K562 (cell line): ENCODE results near the gene ALDH18A1. TPM values are rescaled to one million over a fixed set of nuclear protein-coding genes. Genes with fewer than 3 reads are reported as not detected.
A peak's percentile ranks its signal among the peaks of the same experiment; 100 is the strongest.

Source experiments
- ATAC-seq: fragments of 200-7000 bp; cut with Tn5 transposase; 3 replicates; pipeline ENCODE4 v1.9.1; 2020; ENCODE audit warnings: moderate library complexity
- BruUV-seq: library from RNA; stranded (reverse); fragments of 400-500 nt; replicated peaks from 2 replicates; lab custom pipeline; 2021; lab: Mats Ljungman, UMichigan
- CTCF ChIA-PET: fragments of 300-600 bp; formaldehyde crosslinking; extraction: SDS; loops from one replicate; lab custom pipeline; 2021; ENCODE audit warnings: low intra/inter-chr PET ratio; lab: Yijun Ruan, JAX
- POLR2A ChIA-PET: fragments of 300-600, 350-650 bp; sonication (Branson Sonifier 250); formaldehyde crosslinking; extraction: SDS; loops from one replicate; lab custom pipeline; 2021; ENCODE audit warnings: antibody characterized with exemption, inconsistent platforms; lab: Yijun Ruan, JAX
- DNase-seq, 4 experiments: peaks; one replicate each; pipeline versions ENCODE4 v3.0.0 to v3.0.0-alpha.2; 2011 to 2018; ENCODE audit warnings: low spot score in 3 of 4, mixed read lengths in 3 of 4; ENCODE audit errors: extremely low read depth in 1 of 4
- FAIRE-seq: peaks from 2 replicates; lab custom pipeline; 2011; peaks lifted over from hg19 to GRCh38; lab: Jason Lieb, UNC
- H2AFZ ChIP-seq: 2 replicates; pipeline ENCODE4 v1.6.0; 2011; ENCODE audit warnings: low read depth, low read length, control low read depth, inconsistent platforms
- H3K27ac ChIP-seq: fragments of 200-600 bp; 3 replicates; pipeline ENCODE4 v1.8.0; 2011; ENCODE audit warnings: low read depth, mild to moderate bottlenecking, control low read depth, inconsistent platforms, low read length, moderate library complexity, mixed read lengths; ENCODE audit errors: extremely low read depth
- H3K27me3 ChIP-seq, 2 experiments: fragments of 300-600 bp in 1 of 2; 2 replicates in 1 of 2; 3 replicates in 1 of 2; pipeline versions ENCODE4 v1.6.0 to v1.8.0; 2011; ENCODE audit warnings: inconsistent platforms in 2 of 2, low read length in 2 of 2, mild to moderate bottlenecking in 1 of 2, mixed read lengths in 1 of 2, moderate library complexity in 1 of 2; ENCODE audit not compliant: control insufficient read depth in 2 of 2, insufficient read depth in 2 of 2
- H3K36me3 ChIP-seq: fragments of 300-600 bp; 3 replicates; pipeline ENCODE4 v1.8.0; 2011; ENCODE audit warnings: mild to moderate bottlenecking, low read length, inconsistent platforms; ENCODE audit not compliant: control insufficient read depth, insufficient read depth
- H3K4me1 ChIP-seq, 2 experiments: fragments of 200-600 bp in 1 of 2; replicated peaks in 1 of 2; 2 replicates in 1 of 2; 3 replicates in 1 of 2; pipeline versions ENCODE4 v1.5.1 to v1.8.0; 2011; ENCODE audit warnings: inconsistent platforms in 2 of 2, low read length in 2 of 2, mild to moderate bottlenecking in 1 of 2, mixed read lengths in 1 of 2, moderate library complexity in 1 of 2; ENCODE audit not compliant: control insufficient read depth in 2 of 2, insufficient read depth in 2 of 2
- H3K4me2 ChIP-seq: 2 replicates; pipeline ENCODE4 v1.6.1; 2011; ENCODE audit warnings: low read length, control low read depth, inconsistent platforms, mixed read lengths; ENCODE audit not compliant: insufficient read depth
- H3K4me3 ChIP-seq: fragments of 200-600 bp; sonication (generic), shearing (Covaris generic); 2 replicates; pipeline ENCODE4 v1.5.1; 2016; ENCODE audit warnings: control low read depth, inconsistent platforms
- H3K79me2 ChIP-seq: fragments of 200-600 bp; 3 replicates; pipeline ENCODE4 v1.8.0; 2011; ENCODE audit warnings: low read length, inconsistent platforms; ENCODE audit not compliant: control insufficient read depth, insufficient read depth
- H3K9ac ChIP-seq, 2 experiments: 2 replicates each; pipeline versions ENCODE4 v1.6.0 to v1.6.1; 2011; ENCODE audit warnings: low read depth in 2 of 2, low read length in 2 of 2, control low read depth in 1 of 2, inconsistent platforms in 1 of 2, mild to moderate bottlenecking in 1 of 2, mixed read lengths in 1 of 2; ENCODE audit not compliant: insufficient read depth in 1 of 2
- H3K9me1 ChIP-seq: one replicate; pipeline ENCODE4 v1.6.0; 2011; ENCODE audit warnings: inconsistent platforms, mild to moderate bottlenecking, low read length, moderate library complexity; ENCODE audit not compliant: control insufficient read depth, insufficient read depth
- H3K9me3 ChIP-seq: replicated peaks from 2 replicates; pipeline ENCODE4 v1.5.1; 2011; ENCODE audit warnings: low read depth, low read length, inconsistent platforms; ENCODE audit not compliant: control insufficient read depth, insufficient read depth
- H4K20me1 ChIP-seq: replicated peaks from 2 replicates; pipeline ENCODE4 v1.6.1; 2011; ENCODE audit warnings: low read length, inconsistent platforms, mixed read lengths; ENCODE audit not compliant: control insufficient read depth, insufficient read depth
- BCLAF1 ChIP-seq, 2 experiments: fragments of 450-650 bp in 1 of 2; IDR thresholded peaks; 2 replicates each; pipeline ENCODE4 v1.6.1; 2011 to 2017; ENCODE audit warnings: low read depth in 2 of 2, antibody characterized with exemption in 1 of 2, borderline replicate concordance in 1 of 2, low read length in 1 of 2, mild to moderate bottlenecking in 1 of 2, mixed read lengths in 1 of 2; ENCODE audit not compliant: control insufficient read depth in 1 of 2
- CSDE1 ChIP-seq, 2 experiments: fragments of 450-650 bp; IDR thresholded peaks; 2 replicates each; pipeline ENCODE4 v1.6.1; 2016; ENCODE audit warnings: mild to moderate bottlenecking in 1 of 2
- CTBP1 ChIP-seq: fragments of 450-650 bp; IDR thresholded peaks from 2 replicates; pipeline ENCODE4 v1.6.1; 2016; ENCODE audit warnings: borderline replicate concordance
- CTCF ChIP-seq, 3 experiments: IDR thresholded peaks in 2 of 3; conservative IDR thresholded peaks in 1 of 3; 2 replicates each; pipeline ENCODE4 v1.5.1; 2011 to 2012; ENCODE audit warnings: low read length in 3 of 3, mild to moderate bottlenecking in 3 of 3, control low read depth in 2 of 3, improper control_type of control experiment in 1 of 3, inconsistent platforms in 1 of 3, low read depth in 1 of 3, mixed read lengths in 1 of 3, moderate library complexity in 1 of 3; ENCODE audit not compliant: insufficient read depth in 2 of 3
- ETS1 ChIP-seq: conservative IDR thresholded peaks from 2 replicates; pipeline ENCODE4 v1.6.1; 2011; ENCODE audit warnings: low read depth, mild to moderate bottlenecking, low read length; ENCODE audit not compliant: control insufficient read depth
- EWSR1 ChIP-seq: fragments of 450-650 bp; IDR thresholded peaks from 2 replicates; pipeline ENCODE4 v1.6.1; 2018; ENCODE audit warnings: borderline replicate concordance, mild to moderate bottlenecking, low read depth, moderate library complexity; ENCODE audit not compliant: partially characterized antibody
- HNRNPL ChIP-seq: fragments of 200-400 bp; formaldehyde crosslinking; IDR thresholded peaks from 2 replicates; pipeline ENCODE4 v1.6.1; 2017; ENCODE audit warnings: low read depth, mild to moderate bottlenecking, low read length
- MAFF ChIP-seq: IDR thresholded peaks from 2 replicates; pipeline ENCODE4 v1.6.1; 2012; ENCODE audit warnings: low read length, improper control_type of control experiment
- NCOA2 ChIP-seq, 2 experiments: fragments of 450-650 bp; IDR thresholded peaks; 2 replicates each; pipeline ENCODE4 v1.6.1; 2018; ENCODE audit warnings: mild to moderate bottlenecking in 2 of 2, moderate library complexity in 1 of 2; ENCODE audit not compliant: partially characterized antibody in 2 of 2
- NFIC ChIP-seq: fragments of 450-650 bp; IDR thresholded peaks from 2 replicates; pipeline ENCODE4 v1.6.1; 2017; ENCODE audit warnings: mild to moderate bottlenecking, inconsistent platforms
- RBM34 ChIP-seq: fragments of 200-400 bp; formaldehyde crosslinking; IDR thresholded peaks from 2 replicates; pipeline ENCODE4 v1.6.1; 2018; ENCODE audit warnings: low read length, borderline replicate concordance; ENCODE audit not compliant: insufficient read depth
- SRSF3 ChIP-seq: fragments of 200-400 bp; formaldehyde crosslinking; IDR thresholded peaks from 2 replicates; pipeline ENCODE4 v1.6.1; 2016; ENCODE audit warnings: mild to moderate bottlenecking, low read length, moderate library complexity; ENCODE audit not compliant: insufficient read depth
- STAT5B ChIP-seq: fragments of 250-450 bp; sonication (Bioruptor Pico); IDR thresholded peaks from 2 replicates; pipeline ENCODE4 v1.8.0; 2021; ENCODE audit warnings: mild to moderate bottlenecking, inconsistent platforms
- TRIM24 ChIP-seq, 2 experiments: fragments of 450-650 bp; IDR thresholded peaks; 2 replicates each; pipeline ENCODE4 v1.6.1; 2016
- XRCC5 ChIP-seq: fragments of 200-400 bp; formaldehyde crosslinking; IDR thresholded peaks from 2 replicates; pipeline ENCODE4 v1.6.1; 2017; ENCODE audit warnings: low read depth, mild to moderate bottlenecking, low read length
- ZNF780A ChIP-seq: fragments of 250-450 bp; sonication (Bioruptor Pico); IDR thresholded peaks from 2 replicates; pipeline ENCODE4 v1.5.0; 2021; ENCODE audit warnings: mild to moderate bottlenecking
- WGBS: fragments of 100-300 bp; shearing (Covaris generic); methylation state at CpG from one replicate; pipeline ENCODE4 v1.1.6; 2016; ENCODE audit warnings: low coverage, mixed read lengths; ENCODE audit not compliant: insufficient coverage; ENCODE audit errors: missing lambda C conversion rate; 5-methylcytosine and 5-hydroxymethylcytosine counted together
- in situ Hi-C: fragments of 300-500 bp; cut with MboI; formaldehyde crosslinking; loops from 4 replicates; pipeline ENCODE4 v1.15.0; 2018; ENCODE audit warnings: inconsistent platforms, mixed read lengths
- intact Hi-C: fragments of 100-400 bp; cut with micrococcal nuclease; formaldehyde crosslinking; loops from 2 replicates; pipeline ENCODE4 v1.14.2; 2022
- polyA plus RNA-seq, 8 experiments: library from polyadenylated mRNA; depleted of rRNA in 4 of 8; stranded (reverse) in 5 of 8; unstranded in 3 of 8; fragments of >200 nt; fragmentation: Nextera tagmentation in 2 of 8; fragmentation: Illumina TruSeq in 1 of 8; extraction: Ambion mirVana in 2 of 8; extraction: Trizol in 1 of 8; gene quantifications; 2 replicates each; pipeline versions ENCODE4 v1.2.1 to v1.2.3, GENCODE V29; 2011 to 2014; ENCODE audit warnings: inconsistent platforms in 1 of 8, missing spikeins in 1 of 8
- total RNA-seq, 7 experiments: library from RNA; depleted of rRNA in 6 of 7; stranded (reverse); fragments of >200 nt in 6 of 7; fragmentation: Illumina TruSeq in 2 of 7; extraction: Trizol in 2 of 7; gene quantifications; 2 replicates each; pipeline versions ENCODE4 v1.2.1 to v1.2.3, GENCODE V29; 2011 to 2021; ENCODE audit warnings: low replicate concordance in 1 of 7

The ALDH18A1 gene
- total and polyA plus RNA-seq, 9 of the 15 experiments (the other 6 are each of a cell fraction or from before 2014, with no cell fraction given): 12.0 to 83.3 (median 43.8) TPM

GRCh38 chr10:95558593-95559320 is 97.8 kb downstream of the ALDH18A1 start:
- Histone ChIP-seq H3K36me3 (no peaks in the 10 kb centered on the region), H3K4me1 (peaks cover 18 to 22% of the 10 kb centered on the region in 2 experiments; a peak in 4 of 5 replicates), H3K27me3 (no peaks in the 10 kb centered on the region), H3K27ac (no peak overlapping the region), H4K20me1 (no peaks in the 10 kb centered on the region), H3K4me2 (no peak overlapping the region), H3K9me1 (no peaks in the 10 kb centered on the region), H2AFZ (no peak overlapping the region), H3K9me3 (no peaks in the 10 kb centered on the region; the same call in 1 of the 2 replicates), H3K4me3 (no peak overlapping the region), H3K79me2 (peaks cover 8% of the 10 kb centered on the region; the same call in 2 of the 3 replicates), H3K9ac (no peak overlapping the region)
- ChIA-PET POLR2A (interaction anchor here (0.7 to 1.6 kb wide), 3 partner anchors 15 to 54 kb away, joined by 3 to 5 read pairs (median 5); no protein-coding TSS in a partner anchor), CTCF (no interaction called here)
- 38% methylated on average over 1 of the region's 1 CpG for WGBS
- FAIRE-seq (no peak), DNase-seq (no peak), ATAC-seq (no peak)
- intact Hi-C loops: no loop called here
- BruUV-seq: no TSS peak
- in situ Hi-C loops: no loop called here
- TF ChIP-seq MAFF: no peak
- no peak for TF ChIP-seq ETS1
- no peak for TF ChIP-seq ZNF780A (CRISPR knock-in tag)
- TF ChIP-seq XRCC5: no peak
- TF ChIP-seq BCLAF1 (IDR thresholded peaks at IDR 0.05; ENCODE audit: borderline replicate concordance in 1 of 2, control insufficient read depth in 1 of 2, low read depth in 2 of 2, low read length in 1 of 2): no peak
- TF ChIP-seq CSDE1 (IDR thresholded peaks at IDR 0.05): no peak
- TF ChIP-seq CTCF (IDR thresholded peaks at IDR 0.05 in 2 of 3, conservative IDR thresholded peaks at IDR 0.05 in 1 of 3; ENCODE audit: insufficient read depth in 2 of 3, low read depth in 1 of 3, low read length in 3 of 3): peak in 1 of 3 experiments; percentile 37; a peak in 2 of 6 replicates
- TF ChIP-seq NCOA2 (IDR thresholded peaks at IDR 0.05; ENCODE audit: partially characterized antibody in 2 of 2): no peak
- TF ChIP-seq NFIC: no peak
- no peak for TF ChIP-seq HNRNPL
- TF ChIP-seq EWSR1: no peak
- no peak for TF ChIP-seq SRSF3
- 0 out of 2 replicates have a peak, but pooled peaks have one; percentile 40 for TF ChIP-seq CTBP1
- no peak for TF ChIP-seq RBM34
- TF ChIP-seq STAT5B (CRISPR knock-in tag): no peak
- no peak for TF ChIP-seq TRIM24 (IDR thresholded peaks at IDR 0.05)
